NCI-H128 (cell line): ENCODE data around the gene TRAIP.
"Not testable (repeated sequence)": the region's sequence is repeated elsewhere in the genome, so short reads cannot be mapped to it uniquely, and the experiment has no call there.

Experiments used
- DNase-seq: peaks from one replicate; lab custom pipeline; 2025; ENCODE audit not compliant: unreplicated experiment; lab: John Stamatoyannopoulos, UW

TRAIP gene

DNA sequence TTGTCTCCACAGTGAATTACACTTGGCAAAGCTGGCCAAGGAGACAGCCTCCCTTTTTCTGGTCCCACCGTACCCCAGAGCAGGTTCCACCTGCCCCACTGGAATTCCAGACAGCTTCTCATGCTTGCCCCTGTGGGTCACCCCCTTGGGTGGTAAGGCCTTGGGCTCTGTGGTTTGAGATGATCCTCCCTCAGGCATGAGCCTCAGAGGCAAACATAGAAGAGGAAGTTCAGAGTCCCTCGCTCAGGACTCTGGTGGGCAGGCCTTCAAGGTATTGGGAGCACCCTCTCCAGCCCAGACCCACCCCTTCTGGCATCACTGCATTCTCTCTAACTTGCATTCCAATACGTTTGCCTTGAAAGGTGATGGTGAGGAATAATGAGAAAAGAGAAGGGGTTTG lies 25.0 kb downstream of the TRAIP start:
- DNase-seq: no peak

DNA sequence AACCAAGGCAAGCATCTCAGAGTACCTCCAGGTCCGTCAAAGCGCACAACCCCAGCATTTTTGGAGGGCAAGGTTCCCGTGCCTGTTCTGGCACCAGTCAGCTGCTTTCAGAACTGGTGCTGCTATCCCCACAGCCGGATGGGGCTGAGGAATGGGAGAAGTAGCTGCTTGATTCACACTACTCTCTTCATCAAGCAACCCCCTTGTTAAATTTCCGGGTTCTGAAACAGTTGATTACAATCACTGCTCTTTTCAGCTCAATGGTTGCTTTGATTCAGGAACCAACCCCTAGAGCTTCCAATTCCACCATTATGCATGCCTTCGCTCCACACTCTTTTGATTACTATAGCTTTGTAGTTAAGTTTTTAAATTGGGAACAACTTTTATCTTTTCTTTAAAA lies 30.3 kb downstream of the TRAIP start:
- no peak for DNase-seq

DNA sequence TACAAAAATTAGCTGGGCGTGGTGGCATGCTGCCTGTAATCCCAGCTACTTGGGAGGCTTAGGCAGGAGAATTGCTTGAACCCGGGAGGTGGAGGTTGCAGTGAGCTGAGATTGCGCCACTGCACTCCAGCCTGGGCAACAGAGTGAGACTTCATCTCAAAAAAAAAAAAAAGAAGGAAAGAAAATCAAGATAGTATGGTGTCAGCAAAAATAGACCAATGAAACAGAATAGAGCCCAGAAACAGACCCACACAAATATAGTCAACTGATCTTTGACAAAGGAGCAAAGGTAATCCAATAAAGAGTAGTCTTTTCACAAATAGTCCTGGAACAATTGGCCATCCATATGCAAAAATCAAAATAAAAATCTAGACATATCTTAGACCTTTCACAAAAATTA lies 33.2 kb downstream of the TRAIP start:
- DNase-seq: not testable (repeated sequence)

DNA sequence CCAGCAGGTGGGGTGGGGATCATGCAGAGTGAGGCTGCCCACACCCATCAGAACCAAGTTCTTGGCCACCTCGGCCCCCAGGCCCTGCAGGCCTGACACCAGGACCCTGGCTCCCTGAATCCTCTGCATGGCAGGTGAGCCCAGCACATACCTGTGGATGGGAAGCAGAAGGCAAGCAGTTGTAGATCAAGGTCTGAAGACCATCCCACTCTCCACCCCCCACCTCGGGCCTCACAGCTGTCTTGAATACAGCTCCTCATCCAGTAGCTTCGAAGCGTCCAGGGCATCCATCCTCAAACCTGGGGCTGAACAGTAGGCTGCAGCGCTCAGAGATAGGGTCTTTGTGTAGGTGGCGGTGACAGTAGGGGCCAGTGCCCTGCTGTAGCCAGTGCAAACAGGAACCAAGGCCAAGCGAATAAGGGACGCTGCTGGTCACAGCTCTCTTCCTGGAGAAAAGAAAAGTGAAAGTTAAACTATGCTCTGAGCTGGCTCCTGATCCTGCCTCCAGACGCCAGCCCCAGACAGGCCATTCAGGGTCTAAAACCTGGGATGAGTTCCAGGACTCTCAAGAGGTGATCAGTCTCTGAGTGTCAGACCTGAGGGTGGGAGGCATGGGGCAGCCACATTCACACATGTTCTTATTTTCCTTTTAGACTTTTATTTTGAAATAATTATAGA lies 42.7 kb downstream of the TRAIP start, which contains the start of gene UBA7:
TSS of gene UBA7 (minus strand) at position 457 of the 678 bp plus-strand sequence. CDS start at position 291, 166 bp downstream.
- no peak for DNase-seq

DNA sequence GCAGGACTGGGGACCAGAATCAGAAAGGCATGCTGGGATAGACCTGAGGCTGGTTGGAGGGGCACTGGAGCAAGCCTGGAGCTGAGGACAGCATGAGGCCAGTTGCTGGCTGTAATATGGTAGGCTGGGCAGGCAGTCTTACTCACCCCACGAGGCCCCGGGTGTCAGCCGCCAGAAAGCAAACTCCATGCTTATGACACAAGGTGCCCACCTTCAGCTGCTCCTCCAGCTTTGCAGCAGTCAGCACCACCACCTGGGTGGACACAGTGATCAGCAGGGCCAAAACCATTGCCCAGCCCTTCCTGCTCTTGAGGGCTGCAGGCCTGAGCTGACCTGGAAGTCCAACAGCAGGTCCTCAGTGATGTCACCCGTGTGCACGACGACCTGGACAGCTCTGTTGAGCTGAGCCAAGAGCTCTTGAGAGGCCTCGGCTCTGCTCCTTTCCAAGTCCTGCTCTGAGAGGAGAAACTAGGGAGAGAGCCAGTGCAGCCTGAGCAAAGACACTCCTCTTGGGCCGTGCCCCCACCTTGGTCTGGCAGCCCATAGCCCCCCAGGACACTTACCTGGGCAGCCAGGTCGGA lies 43.4 kb downstream of the TRAIP start:
- no peak for DNase-seq

DNA sequence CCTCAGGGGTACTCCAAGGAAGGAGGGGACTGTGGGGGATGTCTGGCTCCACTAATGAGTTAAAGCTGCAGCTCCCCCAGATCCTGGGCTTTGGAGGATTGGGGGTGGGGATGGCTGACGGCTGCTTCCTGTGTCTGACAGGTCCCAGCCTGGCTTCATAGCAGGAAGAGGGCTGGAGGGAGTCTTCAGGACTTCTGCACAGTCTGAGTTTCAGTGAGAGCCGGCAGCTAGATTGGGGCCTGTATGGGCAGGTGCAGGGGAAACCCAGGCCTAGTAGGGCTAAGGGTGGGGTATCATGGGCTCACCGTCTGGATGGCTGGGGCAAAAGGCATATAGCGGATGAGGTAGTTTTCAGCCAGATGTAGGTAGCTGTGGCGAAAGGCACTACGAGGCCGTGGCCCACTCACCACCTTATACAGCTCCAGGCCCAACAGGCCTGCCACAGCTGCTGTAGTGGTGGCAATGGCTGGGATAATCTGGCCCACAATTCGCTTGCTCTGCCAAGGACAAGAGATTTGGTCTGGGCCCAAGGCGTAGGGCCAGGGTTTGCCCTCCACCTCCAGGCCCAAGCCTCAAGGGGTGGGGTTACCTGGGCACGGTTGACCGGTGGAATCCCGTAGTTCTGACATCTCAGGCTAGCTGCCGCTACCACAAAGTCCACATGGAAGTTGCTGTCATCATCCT lies 48.8 kb downstream of the TRAIP start:
- no peak for DNase-seq

DNA sequence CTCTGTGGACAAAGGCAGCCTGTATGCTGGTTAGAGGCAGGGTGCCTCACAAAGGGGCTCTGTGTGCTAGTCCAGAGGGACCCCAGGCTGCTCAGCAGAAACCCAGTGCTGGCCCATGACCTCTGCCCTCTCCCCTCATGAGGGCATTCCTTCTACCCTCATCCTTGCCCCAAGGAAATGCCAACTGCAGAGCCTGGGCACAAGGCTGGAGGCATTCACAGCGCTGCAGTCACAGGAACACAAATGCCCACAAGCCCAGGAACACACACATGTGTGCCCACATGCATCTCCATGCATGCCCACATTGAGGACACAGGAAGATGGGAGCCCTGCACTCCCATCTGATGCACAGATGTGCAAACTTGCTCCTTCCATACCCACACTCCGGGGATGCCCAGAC lies 49.5 kb downstream of the TRAIP start:
- DNase-seq: no peak

DNA sequence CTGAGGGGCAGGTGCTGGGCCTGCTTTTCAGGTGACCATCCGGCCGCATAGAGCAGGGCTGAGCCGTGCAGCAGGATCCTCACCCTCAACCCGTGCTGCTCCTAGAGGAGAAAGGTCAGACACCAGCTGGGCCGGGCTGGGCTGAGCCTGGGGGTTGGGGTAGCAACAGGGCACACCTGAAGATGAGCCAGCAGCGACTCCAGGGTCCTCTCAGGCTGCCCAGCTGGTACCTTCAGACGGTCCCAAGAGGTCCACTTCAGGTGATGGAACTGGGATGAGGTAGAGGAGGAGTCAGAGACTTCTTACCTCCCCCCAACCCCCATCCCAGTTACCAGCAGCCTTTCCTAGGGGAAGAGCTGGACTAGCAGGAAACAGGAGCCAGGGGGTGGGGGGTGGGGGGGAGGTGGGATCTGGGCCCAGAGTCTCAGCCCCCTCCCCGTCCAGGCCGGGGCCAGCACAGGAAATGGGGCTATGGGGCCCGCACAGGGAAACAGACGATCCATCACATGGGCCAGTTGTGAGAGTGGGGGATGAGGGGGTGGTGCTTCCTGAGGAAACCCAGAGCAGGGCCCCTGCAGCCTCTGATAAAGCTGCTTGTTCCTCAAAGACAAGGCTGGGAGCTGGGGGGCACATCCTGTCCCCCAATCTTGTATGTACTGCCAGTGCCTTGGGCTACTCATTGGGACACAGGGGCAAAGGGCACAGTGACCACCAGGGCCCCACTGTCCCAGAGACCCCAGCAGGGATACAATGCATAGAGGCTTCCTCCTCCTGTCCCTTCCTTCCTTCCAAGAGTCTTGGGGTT lies 50.3 kb downstream of the TRAIP start:
- no peak for DNase-seq

DNA sequence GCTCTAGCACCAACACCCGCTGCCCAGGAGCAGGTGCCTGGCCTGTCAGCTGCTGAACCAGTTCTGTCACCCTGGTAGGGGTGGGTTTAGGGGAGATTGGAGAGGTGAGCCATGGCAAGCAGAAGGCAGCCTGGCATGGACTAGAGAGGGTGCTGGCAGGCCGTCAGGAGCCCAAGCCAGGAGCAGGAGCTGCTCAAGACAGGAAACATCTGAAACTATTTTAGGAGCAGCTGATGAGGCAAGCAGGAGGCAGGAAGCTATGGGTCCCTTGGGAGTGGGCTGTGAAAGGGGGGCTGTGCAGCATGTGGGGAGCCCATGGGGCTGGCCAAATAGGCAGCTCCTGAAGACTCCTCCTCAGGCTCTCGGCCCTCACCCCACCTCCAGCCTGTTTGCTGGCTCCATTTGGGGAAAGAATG lies 51.0 kb downstream of the TRAIP start:
- no peak for DNase-seq

DNA sequence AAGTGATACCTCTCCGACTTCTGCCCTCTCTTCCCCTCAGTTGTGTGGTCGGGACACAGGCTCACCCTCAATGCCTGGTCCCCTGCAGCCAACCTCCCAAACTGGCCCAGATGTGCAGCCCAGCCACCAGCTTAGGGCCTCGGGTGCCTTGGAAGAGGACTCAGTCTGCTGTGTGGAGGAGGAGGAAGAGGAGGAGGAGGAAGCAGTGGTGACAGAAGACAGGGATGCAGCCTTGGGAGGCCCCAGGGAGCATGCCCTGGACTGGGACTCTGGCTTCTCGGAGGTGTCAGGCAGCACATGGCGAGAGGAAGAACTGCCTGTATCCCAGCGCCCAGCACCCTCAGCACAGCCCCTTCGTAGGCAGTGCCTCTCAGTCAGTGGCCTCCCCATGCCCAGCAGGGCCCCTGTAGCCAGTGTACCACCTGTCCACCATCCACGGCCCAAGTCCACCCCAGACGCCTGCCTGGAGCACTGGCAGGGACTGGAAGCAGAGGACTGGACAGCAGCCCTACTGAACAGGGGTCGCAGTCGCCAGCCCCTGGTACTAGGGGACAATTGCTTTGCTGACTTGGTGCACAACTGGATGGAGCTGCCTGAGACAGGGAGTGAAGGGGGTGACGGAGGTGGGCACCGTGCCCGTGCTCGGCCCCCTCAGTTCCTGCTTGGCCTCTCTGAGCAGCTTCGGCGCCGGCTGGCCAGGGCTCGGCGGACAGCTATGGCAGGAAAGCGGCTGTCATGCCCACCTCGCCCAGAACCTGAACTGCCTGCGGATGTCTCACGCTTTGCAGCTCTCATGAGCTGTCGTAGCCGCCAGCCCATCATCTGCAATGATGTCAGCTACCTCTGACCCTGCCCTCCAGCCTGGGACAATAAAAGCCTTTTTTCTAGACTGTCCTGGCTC lies 52.0 kb downstream of the TRAIP start:
- DNase-seq: no peak

DNA sequence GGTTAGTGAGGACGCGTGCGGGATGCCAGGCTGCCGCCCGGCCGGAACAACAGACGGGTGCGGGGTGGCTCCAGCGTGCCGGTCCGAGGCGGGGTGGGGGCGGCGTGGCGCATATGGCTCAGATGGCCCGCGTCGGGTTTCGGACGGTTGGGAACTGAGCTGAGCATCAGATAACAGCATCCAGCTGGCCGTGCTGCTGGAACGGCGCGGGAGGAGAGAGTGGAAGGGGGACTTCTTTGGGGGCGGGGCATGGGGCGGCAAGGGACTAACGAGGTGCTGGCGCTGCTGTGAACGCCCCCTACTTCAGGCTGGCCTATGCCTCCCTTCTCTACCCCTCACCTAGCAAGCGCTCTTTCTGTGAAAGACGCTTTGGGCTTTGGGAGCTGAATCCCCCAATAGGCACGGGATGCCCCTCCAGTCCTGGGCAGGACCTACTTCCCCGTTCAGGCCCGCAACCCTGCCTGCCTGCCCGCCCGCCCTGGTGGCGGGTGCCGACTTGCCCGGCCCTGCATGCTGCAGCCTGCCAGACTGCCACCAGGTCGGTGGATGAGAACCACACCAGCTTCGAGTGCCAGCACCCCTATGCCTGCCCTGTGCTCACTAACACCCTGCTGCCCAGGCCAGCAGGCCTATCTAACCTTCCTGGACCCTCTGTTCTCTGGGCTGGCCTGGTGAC lies 52.8 kb downstream of the TRAIP start:
- DNase-seq: no peak

DNA sequence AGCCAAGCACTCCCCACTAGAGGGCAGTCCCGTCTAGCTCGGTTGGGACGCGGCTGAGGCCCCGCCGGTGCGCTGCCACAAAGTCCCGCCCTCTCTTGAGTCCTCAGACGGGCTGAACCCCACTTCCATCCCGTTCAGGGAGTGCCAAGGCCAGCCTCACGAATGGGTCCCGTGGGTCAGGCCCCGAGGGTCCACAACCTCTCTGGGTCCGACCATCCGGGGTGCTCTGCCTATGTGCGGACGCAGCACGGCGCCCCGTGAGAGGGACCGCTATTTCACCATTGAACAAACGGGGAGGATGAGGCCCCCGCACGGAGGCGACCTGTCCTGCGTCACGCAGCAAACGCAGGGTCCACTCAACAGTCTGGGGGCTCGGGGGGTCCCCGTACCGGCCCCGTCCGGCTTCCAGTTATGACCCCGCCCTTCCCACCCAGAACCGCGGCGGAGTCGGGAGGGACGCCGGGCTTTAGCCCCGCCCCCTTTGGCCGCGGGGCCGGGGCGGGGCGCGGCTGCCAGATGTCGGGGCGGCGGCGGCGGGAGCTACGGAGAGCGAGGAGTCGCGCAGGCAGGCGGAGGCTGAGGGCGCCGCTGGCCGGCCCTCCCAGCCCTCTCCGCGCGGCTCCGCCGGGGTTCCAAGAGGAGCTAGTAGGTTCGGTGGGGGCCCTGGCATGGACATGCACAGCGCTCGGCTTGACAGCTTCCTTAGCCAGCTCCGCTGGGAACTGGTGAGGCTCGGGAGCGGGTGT lies 53.5 kb downstream of the TRAIP start, which contains the start of gene INKA1:
TSS of gene INKA1 (plus strand) at position 543 of the 746 bp plus-strand sequence. CDS start at position 675, 132 bp downstream.
- peak; percentile 69 for DNase-seq

DNA sequence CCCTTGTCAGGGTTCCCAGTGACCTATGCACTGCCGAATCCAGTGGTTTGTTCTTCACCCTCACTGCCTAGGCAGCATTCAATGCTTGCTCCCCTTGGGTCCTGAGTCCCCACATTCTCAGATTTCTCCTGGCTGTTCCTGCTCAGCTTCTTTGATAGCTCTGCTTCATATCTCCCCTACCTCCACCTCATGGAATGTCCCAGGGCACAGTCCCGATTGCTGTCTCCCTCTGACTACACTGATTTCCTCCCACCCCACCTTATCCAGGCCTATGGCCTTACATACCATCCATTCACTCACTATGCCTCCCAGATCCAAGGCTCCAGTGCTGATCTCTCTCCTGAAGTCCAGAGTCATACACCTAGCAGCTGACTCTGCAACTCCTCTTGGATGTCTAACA lies 55.2 kb downstream of the TRAIP start:
- DNase-seq: no peak

DNA sequence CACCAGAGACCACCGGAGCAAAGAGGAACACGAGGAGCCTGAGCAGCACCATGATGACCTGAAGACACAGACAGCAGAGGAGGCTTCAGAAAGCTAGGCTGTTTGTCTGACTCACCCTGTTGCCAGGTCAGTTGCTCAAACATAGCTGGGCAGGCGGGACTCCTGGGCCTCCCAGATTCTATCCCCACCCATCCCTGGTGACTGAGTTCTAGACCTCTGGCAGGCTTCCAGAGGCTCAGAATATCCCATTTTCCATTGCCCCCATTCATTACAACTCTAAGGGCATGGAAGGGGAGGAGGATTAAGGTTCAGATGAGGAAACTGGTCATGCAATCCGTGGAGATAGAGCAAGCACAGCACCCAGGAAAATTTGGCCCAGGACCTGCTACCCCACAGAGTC lies 56.6 kb downstream of the TRAIP start, which contains the start of gene CDHR4:
TSS of gene CDHR4 (minus strand) at position 113 of the 400 bp plus-strand sequence. CDS start at position 52, 61 bp downstream.
- DNase-seq: no peak

DNA sequence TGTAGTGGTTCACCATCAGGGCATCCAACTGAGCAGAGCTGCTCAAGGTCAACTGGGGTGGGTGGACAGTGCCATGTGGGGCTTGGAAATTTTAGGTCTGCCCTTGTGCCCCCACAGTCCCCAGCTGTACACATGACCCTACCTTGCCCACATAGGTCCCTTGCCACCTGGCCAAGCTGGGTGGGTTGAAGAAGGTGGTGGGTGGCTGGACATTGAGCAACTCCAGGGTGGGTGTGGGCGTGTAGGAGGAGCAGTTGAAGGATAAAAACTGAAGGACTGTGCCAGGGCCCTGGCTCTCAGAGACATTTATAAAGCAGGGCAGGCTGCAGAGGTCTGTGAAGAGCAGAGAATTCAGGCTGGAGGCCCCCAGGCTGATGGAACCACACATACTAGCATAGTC lies 57.3 kb downstream of the TRAIP start:
- DNase-seq: no peak

DNA sequence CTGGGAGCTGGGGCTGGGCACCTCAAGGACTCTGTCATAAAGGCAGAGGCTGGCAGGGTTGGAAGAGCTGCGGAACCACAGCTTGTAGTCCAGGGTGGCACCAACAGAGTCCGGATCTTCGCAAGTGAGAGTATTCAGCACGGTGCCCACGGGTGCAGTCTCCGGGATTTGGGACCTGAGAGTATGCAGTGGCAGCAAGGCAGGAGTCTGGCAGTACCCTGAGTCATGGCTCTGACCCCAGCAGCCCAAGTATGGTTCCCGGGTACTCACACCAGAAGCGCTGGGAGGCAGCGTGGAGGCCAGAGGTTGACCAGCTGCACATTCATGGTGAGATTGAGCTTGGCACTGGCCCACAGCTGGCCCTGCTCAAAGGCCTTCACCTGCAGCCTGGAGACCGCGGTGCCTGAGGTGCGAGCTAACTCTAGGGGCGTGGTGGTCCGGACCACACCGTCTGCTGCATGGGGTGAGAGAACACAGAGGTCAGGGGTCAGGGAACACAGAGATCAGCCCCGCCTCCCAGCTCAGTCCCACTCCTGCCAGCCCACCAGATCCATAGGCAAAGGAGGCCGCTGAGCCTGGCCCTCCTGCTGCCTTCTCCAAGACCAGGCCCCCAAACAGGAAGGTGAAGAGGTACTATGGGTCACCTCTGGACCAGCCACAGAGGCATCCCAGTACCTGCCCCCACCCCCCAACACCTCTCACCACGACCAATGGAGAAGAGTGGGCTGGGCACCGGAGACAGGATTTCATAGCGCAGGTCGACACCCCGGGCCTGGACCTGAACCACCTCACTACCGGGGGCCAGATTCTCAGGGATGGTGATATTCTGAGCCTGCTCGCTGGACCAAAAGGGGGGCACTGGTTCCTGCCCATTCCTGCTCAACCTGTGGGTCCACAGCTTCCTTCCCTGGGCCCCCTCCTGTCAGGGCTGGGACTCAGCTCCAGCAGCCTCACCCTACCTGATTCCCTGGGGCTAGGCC lies 61.1 kb downstream of the TRAIP start:
- DNase-seq: no peak

DNA sequence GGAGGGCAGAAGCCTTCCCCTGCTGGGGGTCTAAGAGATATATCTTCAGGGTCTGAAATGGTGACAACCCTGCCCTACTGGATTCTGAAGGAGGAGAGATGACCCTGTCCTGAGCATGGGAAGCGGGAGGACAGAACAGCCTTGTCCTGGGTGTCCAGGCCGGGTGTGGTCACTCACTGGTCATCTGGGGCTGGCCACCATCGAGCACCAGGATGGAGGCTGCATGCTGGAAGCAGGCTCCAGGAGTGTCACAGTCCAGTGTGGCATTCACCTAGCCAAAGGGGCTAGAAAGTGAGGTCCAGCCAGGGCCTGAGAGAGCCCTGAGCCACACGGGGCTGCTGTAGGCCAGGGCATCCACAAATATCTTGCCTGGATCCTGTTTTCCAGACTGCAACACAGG lies 61.9 kb downstream of the TRAIP start:
- DNase-seq: no peak
